Spinal cord (tissue), 10 donors: ENCODE measurements around the gene UNC13C. TPM values are rescaled to one million over a fixed set of nuclear protein-coding genes. Genes with fewer than 3 reads are reported as not detected.

ENCODE experiments used
- DNase-seq, 6 donors: peaks; one replicate each; pipeline versions ENCODE4 v3.0.0 to v3.0.0-alpha.2; 2013 to 2015; ENCODE audit warnings: low spot score in 6 of 6, low read depth in 4 of 6
- H3K27ac ChIP-seq: one replicate; pipeline ENCODE4 v1.5.1; 2013; ENCODE audit warnings: low read depth, low read length, control low read depth
- H3K27me3 ChIP-seq: one replicate; pipeline ENCODE4 v1.6.1; 2013; ENCODE audit warnings: low read length; ENCODE audit not compliant: control insufficient read depth, insufficient read depth
- H3K36me3 ChIP-seq: one replicate; pipeline ENCODE4 v1.6.1; 2013; ENCODE audit warnings: low read length; ENCODE audit not compliant: control insufficient read depth, insufficient read depth
- H3K4me1 ChIP-seq: one replicate; pipeline ENCODE4 v1.6.1; 2013; ENCODE audit warnings: low read length; ENCODE audit not compliant: control insufficient read depth, insufficient read depth
- H3K4me3 ChIP-seq: one replicate; pipeline ENCODE4 v1.5.1; 2013; ENCODE audit warnings: low read depth, low read length, control low read depth
- H3K9me3 ChIP-seq: one replicate; pipeline ENCODE4 v1.6.1; 2013; ENCODE audit warnings: low read length; ENCODE audit not compliant: control insufficient read depth, insufficient read depth
- WGBS: methylation state at CpG from one replicate; pipeline ENCODE4 v1.1.5; 2013; ENCODE audit warnings: missing lambda C conversion rate; ENCODE audit not compliant: insufficient coverage; 5-methylcytosine and 5-hydroxymethylcytosine counted together
- polyA plus RNA-seq, 2 donors: library from polyadenylated mRNA; unstranded; fragments of 120-200 nt; gene quantifications; one replicate each; pipeline ENCODE4 v1.2.1, GENCODE V29; 2013; ENCODE audit not compliant: insufficient read length in 2 of 2
- total RNA-seq, 2 donors: library from RNA; depleted of rRNA in 1 of 2; stranded (reverse); fragments of 120-200 nt in 1 of 2; fragments of >200 nt in 1 of 2; gene quantifications; one replicate each; pipeline versions ENCODE4 v1.2.3 to v1.2.4, GENCODE V29; 2013 to 2014
- donor health status: healthy.

The UNC13C gene
- total and polyA plus RNA-seq, 4 donors = 8.3 to 27.5 (median 13.5) TPM

GRCh38 chr15:54605556-54605955 is 627.3 kb downstream of the UNC13C start:
- no peaks in the 10 kb centered on the region for H3K27me3 ChIP-seq
- WGBS = 81% methylated on average over 4 of the region's 4 CpGs
- H3K9me3 ChIP-seq = no peaks in the 10 kb centered on the region
- H3K36me3 ChIP-seq = no peaks in the 10 kb centered on the region
- no peaks in the 10 kb centered on the region for H3K4me1 ChIP-seq
- DNase-seq = no peak
- H3K27ac ChIP-seq = no peak overlapping the region
- no peak overlapping the region for H3K4me3 ChIP-seq

GRCh38 chr15:54608876-54609835 is 630.9 kb downstream of the UNC13C start:
- Histone ChIP-seq H3K4me1 (no peaks in the 10 kb centered on the region), H3K36me3 (no peaks in the 10 kb centered on the region), H3K9me3 (no peaks in the 10 kb centered on the region), H3K4me3 (no peak overlapping the region), H3K27me3 (no peaks in the 10 kb centered on the region), H3K27ac (no peak overlapping the region)
- no peak for DNase-seq
- WGBS = no CpG with 5 or more reads among the region's 1 CpG

- Histone ChIP-seq H3K27ac (no peak overlapping the region), H3K4me3 (no peak overlapping the region), H3K27me3 (no peaks in the 10 kb centered on the region), H3K9me3 (no peaks in the 10 kb centered on the region), H3K4me1 (no peaks in the 10 kb centered on the region), H3K36me3 (no peaks in the 10 kb centered on the region)
- no CpG with 5 or more reads among the region's 2 CpGs for whole genome bisulfite sequencing
- peak in 1 of 6 donors; percentile 29 for DNase-seq
Measured at GRCh38 chr15:54618120-54618519, 639.9 kb downstream of the UNC13C start.

GRCh38 chr15:54619180-54619579 is 640.9 kb downstream of the UNC13C start:
- DNase-seq = no peak
- 73% methylated on average over 3 of the region's 3 CpGs for WGBS
- Histone ChIP-seq H3K4me1 (no peaks in the 10 kb centered on the region), H3K36me3 (no peaks in the 10 kb centered on the region), H3K27ac (no peak overlapping the region), H3K27me3 (no peaks in the 10 kb centered on the region), H3K4me3 (no peak overlapping the region), H3K9me3 (no peaks in the 10 kb centered on the region)

GRCh38 chr15:54620916-54621315 is 642.7 kb downstream of the UNC13C start:
- WGBS = 73% methylated on average over 1 of the region's 3 CpGs
- no peaks in the 10 kb centered on the region for H3K36me3 ChIP-seq
- DNase-seq = no peak

GRCh38 chr15:54636147-54636546 is 657.9 kb downstream of the UNC13C start:
- Histone ChIP-seq H3K27ac (no peak overlapping the region), H3K4me1 (no peaks in the 10 kb centered on the region), H3K27me3 (no peaks in the 10 kb centered on the region), H3K9me3 (peaks cover 2% of the 10 kb centered on the region), H3K4me3 (no peak overlapping the region), H3K36me3 (no peaks in the 10 kb centered on the region)
- WGBS = 92% methylated on average over 3 of the region's 4 CpGs
- no peak for DNase-seq

More at GRCh38 chr15:54620916-54621315, 642.7 kb downstream of the UNC13C start:
- H3K27me3 ChIP-seq = no peaks in the 10 kb centered on the region
- H3K4me1 ChIP-seq = no peaks in the 10 kb centered on the region
- no peak overlapping the region for H3K27ac ChIP-seq
- no peak overlapping the region for H3K4me3 ChIP-seq
- H3K9me3 ChIP-seq = no peaks in the 10 kb centered on the region

GRCh38 chr15:54638666-54639065 is 660.4 kb downstream of the UNC13C start:
- Histone ChIP-seq H3K9me3 (peaks cover 2% of the 10 kb centered on the region), H3K4me3 (no peak overlapping the region), H3K27me3 (no peaks in the 10 kb centered on the region), H3K27ac (no peak overlapping the region), H3K4me1 (no peaks in the 10 kb centered on the region), H3K36me3 (no peaks in the 10 kb centered on the region)
- no peak for DNase-seq

GRCh38 chr15:54640873-54641272 is 662.6 kb downstream of the UNC13C start:
- peaks cover 2% of the 10 kb centered on the region for H3K9me3 ChIP-seq
- H3K27me3 ChIP-seq = no peaks in the 10 kb centered on the region
- H3K27ac ChIP-seq = no peak overlapping the region
- WGBS = 86% methylated on average over 1 of the region's 2 CpGs
- H3K36me3 ChIP-seq = no peaks in the 10 kb centered on the region
- DNase-seq = peak in 1 of 6 donors; percentile 8
- H3K4me1 ChIP-seq = no peaks in the 10 kb centered on the region
- no peak overlapping the region for H3K4me3 ChIP-seq

GRCh38 chr15:54644796-54645195 is 666.6 kb downstream of the UNC13C start:
- Histone ChIP-seq H3K27me3 (no peaks in the 10 kb centered on the region), H3K4me1 (no peaks in the 10 kb centered on the region), H3K4me3 (no peak overlapping the region), H3K9me3 (no peaks in the 10 kb centered on the region), H3K27ac (no peak overlapping the region), H3K36me3 (no peaks in the 10 kb centered on the region)
- DNase-seq = no peak
- WGBS = 100% methylated on average over 1 of the region's 2 CpGs

GRCh38 chr15:54659646-54660045 is 681.4 kb downstream of the UNC13C start:
- Histone ChIP-seq H3K36me3 (no peaks in the 10 kb centered on the region), H3K4me3 (no peak overlapping the region), H3K27me3 (no peaks in the 10 kb centered on the region), H3K9me3 (no peaks in the 10 kb centered on the region), H3K27ac (no peak overlapping the region), H3K4me1 (no peaks in the 10 kb centered on the region)
- WGBS = no CpG with 5 or more reads among the region's 2 CpGs
- no peak for DNase-seq
